HG02938 (cell line): ENCODE measurements around the gene BLTP3B.

ENCODE experiments used
- ATAC-seq: cut with Tn5 transposase; IDR thresholded peaks from one replicate; pipeline ENCODE4 v1.9.1; 2021; ENCODE audit warnings: mild to moderate bottlenecking, moderate library complexity; ENCODE audit not compliant: unreplicated experiment

The BLTP3B gene

DNA sequence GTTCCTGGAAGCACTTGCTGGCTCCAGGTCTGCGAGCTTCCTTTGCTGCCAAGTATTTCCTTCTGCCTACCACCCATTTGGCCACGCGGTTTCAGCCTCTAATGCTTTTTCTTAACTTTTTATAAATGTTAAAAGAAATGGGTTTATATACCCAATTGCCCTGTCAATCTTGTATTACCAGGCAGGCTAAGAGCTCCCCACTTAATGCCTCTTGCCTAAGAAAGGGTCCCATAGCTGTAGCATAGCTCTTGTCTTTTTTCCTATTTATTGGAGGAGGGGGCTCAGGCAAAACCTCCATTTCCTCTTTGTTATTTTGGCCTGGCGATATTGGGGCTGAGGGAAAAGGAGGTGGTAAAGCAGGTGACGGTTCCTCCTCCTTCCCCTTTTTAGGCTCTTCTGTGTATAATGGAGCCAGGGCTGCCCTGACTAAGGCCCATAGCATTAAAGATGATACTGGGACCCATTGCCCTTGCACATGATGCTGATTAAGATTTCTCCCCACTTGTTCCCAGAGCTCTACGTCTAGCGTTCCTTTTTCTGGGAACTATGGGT is 21.6 kb upstream of the BLTP3B start:
- ATAC-seq = peak; percentile 16

GRCh38 chr12:100163416-100164152 is 20.9 kb upstream of the BLTP3B start:
- peak; percentile 100 for ATAC-seq

- ATAC-seq = no peak
These were observed 16.9 kb upstream of the BLTP3B start for GRCh38 chr12:100159391-100160104.

- no peak for ATAC-seq
These were observed 15.9 kb upstream of the BLTP3B start for GRCh38 chr12:100158535-100158934.

DNA sequence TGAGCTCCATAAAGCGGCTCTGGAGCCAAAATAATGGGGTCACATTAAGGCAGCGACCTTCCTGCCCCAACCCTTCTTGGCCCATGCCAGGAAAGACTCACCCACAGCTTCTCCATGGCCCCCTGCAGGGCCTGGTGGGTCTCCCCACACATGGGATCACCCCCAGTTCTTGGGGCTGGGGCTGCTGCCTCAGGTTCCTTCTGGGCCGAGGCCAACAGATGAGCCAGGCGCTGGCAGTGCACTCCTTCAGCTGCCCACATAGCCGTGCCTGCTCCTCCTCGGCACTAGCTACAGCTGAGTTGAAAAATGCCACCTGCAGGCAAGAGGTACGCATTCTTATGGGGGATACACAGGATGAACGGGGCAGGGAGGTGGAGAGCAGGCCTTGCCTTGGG is 14.8 kb upstream of the BLTP3B start:
- ATAC-seq = no peak

GRCh38 chr12:100156731-100157426 is 14.2 kb upstream of the BLTP3B start:
- ATAC-seq = no peak

DNA sequence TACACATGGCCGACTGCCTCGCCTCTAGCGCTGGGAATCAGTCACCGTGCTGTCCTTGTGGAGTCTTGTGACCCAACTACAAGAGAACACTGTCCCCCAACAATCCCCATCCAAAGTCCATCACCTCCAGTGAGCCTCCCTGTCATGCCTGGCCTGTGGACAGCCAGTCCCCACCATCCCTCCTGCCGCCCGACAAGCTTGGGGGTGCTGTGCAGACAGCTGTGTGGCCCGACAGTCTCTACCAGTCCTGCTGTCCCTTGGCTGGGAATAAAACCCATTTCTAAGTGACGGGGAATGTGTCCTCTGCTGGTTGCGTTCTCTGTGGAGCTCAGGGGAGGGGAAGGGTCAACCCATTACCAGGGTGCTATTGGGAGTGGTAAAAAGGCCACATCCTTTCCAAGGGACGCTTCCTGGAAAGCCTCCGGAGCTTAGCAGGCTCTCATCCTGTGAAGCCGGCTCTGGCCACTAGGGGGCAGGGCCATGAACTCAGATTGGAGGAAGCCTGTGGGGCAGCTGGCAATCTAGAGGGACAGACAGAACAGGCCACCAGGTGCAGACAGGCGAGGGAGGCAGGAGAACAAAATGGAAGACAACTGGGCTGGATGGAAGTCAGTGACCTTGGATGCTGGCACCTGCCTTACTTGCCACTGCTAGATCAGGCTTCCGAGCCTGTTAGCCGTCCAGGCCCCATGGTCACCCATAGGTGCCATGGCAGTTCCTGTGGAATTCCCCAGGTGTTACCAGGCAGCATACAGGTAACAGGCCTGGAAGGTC is 12.0 kb upstream of the BLTP3B start:
- ATAC-seq = peak; percentile 65

- ATAC-seq = no peak
These were observed 10.5 kb upstream of the BLTP3B start for GRCh38 chr12:100153131-100153530.

DNA sequence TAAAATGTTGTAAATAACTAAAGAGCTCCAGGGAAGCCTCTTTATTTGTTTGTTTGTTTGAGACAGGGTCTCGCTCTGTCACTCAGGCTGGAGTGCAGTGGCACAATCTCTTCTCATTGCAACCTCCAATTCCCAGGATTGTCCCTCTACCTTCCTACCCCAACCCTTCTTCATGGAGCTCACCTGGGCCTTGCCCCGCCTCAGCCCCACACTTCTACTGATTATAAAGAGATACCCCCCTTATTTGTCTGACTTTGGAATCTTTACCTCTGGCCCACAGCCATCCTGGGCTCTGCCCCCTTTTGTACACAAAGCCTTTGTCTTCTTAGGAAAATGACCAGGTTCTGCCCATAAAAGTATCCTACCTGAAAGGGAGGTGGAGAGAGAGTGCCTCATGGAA is 9.1 kb upstream of the BLTP3B start:
- no peak for ATAC-seq

- ATAC-seq = no peak
These were observed 3.6 kb upstream of the BLTP3B start for GRCh38 chr12:100146252-100146651.

DNA sequence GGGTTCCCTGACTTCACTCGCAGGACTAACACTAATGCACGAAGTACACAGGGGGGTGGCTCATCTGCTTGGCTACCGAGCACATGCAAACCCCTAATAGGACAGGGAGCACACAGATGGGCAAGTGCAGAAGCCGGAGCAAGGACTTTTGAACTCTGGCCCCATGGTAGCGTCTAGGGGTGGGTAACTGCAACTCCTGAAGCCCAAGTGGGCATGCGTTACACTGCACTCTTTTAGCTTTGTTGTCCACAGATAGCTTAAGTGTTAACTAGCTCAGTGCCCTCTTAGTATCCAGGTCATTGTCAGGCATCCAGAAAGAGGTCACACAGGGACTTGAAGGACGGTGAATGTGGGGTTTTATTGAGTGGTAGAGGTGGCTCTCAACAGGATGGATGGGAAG is 3.0 kb upstream of the BLTP3B start:
- ATAC-seq = no peak

GRCh38 chr12:100141998-100142850 is 450 bp downstream of the BLTP3B start:
- ATAC-seq = peak; percentile 42

GRCh38 chr12:100141666-100141997 is 1.0 kb downstream of the BLTP3B start:
- ATAC-seq = peak; percentile 32

DNA sequence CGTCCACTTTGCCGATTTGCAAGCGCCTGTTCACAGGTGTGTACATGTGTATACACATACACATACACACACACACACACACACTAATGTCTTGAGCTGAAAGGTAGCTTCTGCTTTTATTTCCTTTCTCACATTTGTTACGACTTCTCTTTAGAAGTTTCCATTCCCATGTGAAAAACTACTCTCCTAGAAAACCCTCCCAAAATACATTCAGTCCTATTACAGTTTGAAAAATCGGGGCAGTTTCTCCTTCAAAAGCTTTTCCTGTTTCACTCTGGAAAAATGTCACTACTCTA is 3.9 kb downstream of the BLTP3B start:
- ATAC-seq = no peak

GRCh38 chr12:100138048-100138802 is 4.4 kb downstream of the BLTP3B start:
- ATAC-seq = no peak

GRCh38 chr12:100133200-100133599 is 9.5 kb downstream of the BLTP3B start:
- ATAC-seq = no peak

DNA sequence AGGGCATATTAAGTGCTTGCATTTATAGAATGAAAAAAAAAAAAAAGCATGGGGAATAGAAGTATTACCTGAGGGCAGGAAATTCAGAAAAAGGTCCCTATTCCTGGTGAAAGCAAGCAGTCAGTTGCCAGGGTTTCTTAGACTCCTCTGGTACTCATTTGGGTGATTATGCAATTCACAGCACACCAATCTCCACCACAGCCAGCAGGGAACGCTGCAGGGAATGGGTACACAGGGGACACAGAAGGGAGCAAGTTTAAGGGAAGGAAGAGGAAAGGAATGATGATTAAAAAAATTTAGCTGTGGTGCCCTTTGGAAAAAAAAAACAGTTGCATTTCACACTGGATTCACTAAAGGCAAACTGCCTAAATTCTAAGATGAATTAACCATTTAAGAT is 14.2 kb downstream of the BLTP3B start:
- ATAC-seq = no peak

GRCh38 chr12:100127766-100128511 is 14.7 kb downstream of the BLTP3B start:
- ATAC-seq = no peak
